ENCODE results near the gene MRPS11. TPM values are rescaled to one million over a fixed set of nuclear protein-coding genes. Genes with fewer than 3 reads are reported as not detected.

MRPS11 gene
- total RNA-seq, 4 donors from 2014 or later: 24.3 to 48.5 (median 43.5) TPM

DNA sequence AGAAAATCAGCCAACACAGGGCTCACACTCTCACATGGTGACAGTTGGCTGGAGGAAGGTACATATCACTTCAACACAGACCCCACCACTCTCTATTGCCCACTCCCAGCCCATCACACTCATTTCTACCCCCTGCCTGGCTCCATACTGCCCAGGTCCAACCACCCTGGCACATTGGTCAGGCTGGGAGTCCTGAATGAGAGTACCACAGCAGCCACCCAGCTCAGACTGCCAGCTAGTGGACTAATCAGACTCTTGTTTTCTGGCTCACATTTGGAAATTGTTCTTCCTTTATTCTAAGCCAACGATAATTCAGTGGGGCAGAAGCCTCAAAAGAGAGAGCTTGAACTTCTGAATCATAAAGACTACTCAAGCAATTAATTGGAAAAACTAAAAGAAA, 20.3 kb upstream of the MRPS11 start:
- TF ChIP-seq, protein P1, sequence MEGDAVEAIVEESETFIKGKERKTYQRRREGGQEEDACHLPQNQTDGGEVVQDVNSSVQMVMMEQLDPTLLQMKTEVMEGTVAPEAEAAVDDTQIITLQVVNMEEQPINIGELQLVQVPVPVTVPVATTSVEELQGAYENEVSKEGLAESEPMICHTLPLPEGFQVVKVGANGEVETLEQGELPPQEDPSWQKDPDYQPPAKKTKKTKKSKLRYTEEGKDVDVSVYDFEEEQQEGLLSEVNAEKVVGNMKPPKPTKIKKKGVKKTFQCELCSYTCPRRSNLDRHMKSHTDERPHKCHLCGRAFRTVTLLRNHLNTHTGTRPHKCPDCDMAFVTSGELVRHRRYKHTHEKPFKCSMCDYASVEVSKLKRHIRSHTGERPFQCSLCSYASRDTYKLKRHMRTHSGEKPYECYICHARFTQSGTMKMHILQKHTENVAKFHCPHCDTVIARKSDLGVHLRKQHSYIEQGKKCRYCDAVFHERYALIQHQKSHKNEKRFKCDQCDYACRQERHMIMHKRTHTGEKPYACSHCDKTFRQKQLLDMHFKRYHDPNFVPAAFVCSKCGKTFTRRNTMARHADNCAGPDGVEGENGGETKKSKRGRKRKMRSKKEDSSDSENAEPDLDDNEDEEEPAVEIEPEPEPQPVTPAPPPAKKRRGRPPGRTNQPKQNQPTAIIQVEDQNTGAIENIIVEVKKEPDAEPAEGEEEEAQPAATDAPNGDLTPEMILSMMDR (IDR thresholded peaks at IDR 0.05): no peak
- DNase-seq (ENCODE audit: low spot score) (no peak), ATAC-seq (ENCODE audit: low FRiP score) (no peak)

DNA sequence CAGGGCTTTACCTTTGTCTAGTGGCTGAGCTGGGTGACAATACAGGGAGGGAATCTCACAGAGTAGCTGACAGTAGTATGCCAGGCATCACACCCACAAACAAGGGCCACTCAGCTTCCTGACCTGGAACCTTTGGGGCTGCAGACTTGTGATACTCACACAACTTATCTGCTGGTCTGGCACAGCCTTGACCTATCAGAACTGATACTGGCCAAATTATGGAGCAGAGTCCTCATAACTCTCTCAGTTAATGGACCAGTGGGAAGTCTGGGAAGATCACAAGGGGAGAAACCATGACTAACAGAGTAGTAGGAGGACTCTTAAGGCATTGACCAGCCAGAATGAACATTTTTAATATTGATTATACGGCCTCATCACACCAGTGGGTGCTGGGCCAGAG, 19.8 kb upstream of the MRPS11 start:
- DNase-seq (ENCODE audit: low spot score) (no peak), ATAC-seq (ENCODE audit: low FRiP score) (no peak)
- TF ChIP-seq, protein P1 (IDR thresholded peaks at IDR 0.05): no peak

DNA sequence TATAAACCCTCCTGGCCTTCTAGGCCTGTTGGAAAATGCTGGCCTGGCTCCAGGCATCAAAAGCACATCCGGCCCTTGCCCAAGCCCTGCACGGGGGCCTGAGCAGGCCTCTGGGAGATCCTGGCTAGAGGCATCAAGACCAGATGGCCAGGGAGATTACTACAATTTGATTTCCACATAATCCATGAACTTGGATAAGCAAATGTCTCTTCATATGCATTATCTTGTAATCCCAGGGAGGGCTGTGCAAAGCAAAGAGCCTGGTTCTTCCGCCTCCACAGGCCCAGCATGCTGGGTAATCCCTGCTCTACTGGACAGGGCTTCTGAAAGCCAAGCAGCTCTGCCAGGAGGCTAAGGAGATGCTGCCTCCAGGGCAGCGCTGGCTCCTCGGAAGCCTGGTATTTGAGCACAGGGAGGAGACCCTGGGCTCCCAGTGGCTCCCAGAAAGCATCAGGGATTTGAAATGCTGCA, 18.5 kb upstream of the MRPS11 start:
- no peak for DNase-seq (ENCODE audit: low spot score)
- ATAC-seq (ENCODE audit: low FRiP score): no peak
- TF ChIP-seq, protein P1 (IDR thresholded peaks at IDR 0.05): no peak

DNA sequence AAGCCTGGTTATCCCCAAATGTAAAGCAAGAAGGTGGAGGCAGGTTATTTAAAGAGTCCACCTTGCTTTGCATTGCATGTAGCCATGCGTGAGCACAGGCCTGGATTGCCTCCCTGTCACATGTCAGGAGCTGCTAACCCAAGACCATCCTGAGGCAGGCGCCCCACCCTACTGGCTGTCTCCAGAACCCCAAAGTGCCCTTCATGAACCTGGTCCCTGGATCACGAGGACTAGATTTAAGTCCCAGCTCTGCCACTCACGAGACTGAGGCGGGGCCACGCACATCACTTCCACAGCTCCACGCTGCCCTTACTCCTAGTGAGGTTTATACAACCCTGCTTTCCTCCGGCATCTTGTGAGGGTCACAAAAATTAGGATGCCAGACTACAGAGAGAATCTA, 17.9 kb upstream of the MRPS11 start:
- DNase-seq (ENCODE audit: low spot score): no peak
- ATAC-seq (ENCODE audit: low FRiP score): no peak
- TF ChIP-seq, protein P1 (IDR thresholded peaks at IDR 0.05): no peak

DNA sequence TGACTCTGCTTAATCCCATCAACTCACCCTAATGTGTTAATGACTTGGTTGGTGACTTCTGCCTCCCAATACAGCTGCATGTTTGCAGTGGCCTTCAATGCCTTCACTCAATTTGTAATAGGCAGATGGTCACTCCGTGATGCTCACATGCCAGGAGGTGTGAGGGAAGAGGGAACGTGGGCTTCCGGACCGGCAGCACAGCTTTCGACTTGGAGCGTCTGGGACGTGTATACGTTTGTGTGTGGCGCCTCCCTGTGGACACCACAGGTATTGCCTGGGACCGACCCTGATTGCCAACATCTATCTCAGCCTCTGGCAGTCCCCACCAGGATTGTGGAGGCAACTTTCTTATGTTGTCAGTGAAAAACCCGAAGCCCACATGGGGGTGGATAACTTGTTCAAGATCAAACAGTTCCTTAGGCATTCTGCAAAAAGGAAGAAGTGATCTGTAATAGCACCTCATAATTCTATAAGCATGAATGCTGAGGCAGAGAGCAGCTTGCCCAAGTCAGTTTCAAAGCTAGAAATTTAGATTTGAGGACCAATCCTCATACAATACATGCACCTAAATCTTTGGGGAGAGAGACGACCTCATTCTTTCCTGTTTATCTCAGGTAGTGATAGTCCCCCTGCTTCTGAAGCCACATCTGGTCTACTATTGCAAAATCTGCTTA, 17.2 kb upstream of the MRPS11 start:
- DNase-seq (ENCODE audit: low spot score) (peak; percentile 52), ATAC-seq (ENCODE audit: low FRiP score) (no peak)
- TF ChIP-seq, protein P1 (IDR thresholded peaks at IDR 0.05): peak in 1 of 3 donors; percentile 17

DNA sequence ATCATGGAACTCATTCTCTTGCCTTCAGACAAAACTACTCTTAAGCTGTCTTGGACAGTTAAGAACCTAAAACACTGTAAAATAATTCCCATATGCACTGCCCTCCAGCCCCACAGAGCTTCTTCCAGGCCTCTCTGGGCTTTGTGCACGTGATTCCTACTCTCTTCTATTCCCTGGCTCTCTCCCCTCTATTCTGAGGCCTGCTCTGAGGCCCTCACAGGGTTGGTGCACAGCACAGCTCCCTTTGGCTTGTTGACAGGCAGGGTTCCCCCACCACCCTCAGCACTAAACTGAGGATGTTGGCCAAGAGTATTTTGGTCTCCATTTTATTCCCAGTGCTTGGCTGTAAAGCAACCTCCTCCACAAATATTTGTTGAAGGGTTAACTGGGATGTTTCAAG, 13.9 kb upstream of the MRPS11 start:
- DNase-seq (ENCODE audit: low spot score) (no peak), ATAC-seq (ENCODE audit: low FRiP score) (no peak)
- TF ChIP-seq, protein P1 (IDR thresholded peaks at IDR 0.05): no peak

DNA sequence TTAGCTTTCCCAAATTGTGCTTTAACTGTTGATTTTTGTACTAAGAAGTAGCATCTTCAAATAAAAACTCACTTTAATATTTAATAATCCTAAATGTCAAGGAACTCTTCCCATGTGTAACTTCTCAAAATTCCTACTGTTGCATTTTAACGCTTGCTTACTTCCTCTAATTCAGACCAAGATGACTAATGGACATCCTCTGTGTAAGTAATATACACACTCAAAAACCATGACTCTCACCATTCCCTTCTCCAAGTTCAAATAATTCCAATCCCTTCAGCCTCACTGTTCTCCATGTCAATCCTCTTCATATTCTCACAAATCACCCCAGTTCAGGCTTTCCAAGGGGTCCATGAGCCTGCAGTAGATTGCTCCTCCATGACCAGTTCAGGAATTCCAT, 13.3 kb upstream of the MRPS11 start:
- ATAC-seq (ENCODE audit: low FRiP score) (no peak), DNase-seq (ENCODE audit: low spot score) (no peak)
- TF ChIP-seq, protein P1 (IDR thresholded peaks at IDR 0.05): no peak

Data from omental fat pad (tissue), 4 donors.